ENCODE data around the gene MBD5. TPM values are rescaled to one million over a fixed set of nuclear protein-coding genes. Genes with fewer than 3 reads are reported as not detected.

MBD5 gene
- total and polyA plus RNA-seq, 4 donors: 4.1 to 63.2 (median 29.5) TPM

GRCh38 chr2:148299616-148300015 lies 278.7 kb downstream of the MBD5 start:
- ATAC-seq (ENCODE audit: low FRiP score) (no peak), DNase-seq (no peak)
- Histone ChIP-seq H3K27ac (ENCODE audit: low read depth in 1 of 2, low read length in 2 of 2) (no peak overlapping the region), H3K4me3 (ENCODE audit: low read length in 2 of 2) (no peak overlapping the region), H3K9me3 (ENCODE audit: control insufficient read depth, low read length) (no peaks in the 10 kb centered on the region), H3K27me3 (ENCODE audit: control insufficient read depth in 1 of 2, insufficient read depth in 2 of 2, low read length in 1 of 2) (no peaks in the 10 kb centered on the region), H3K36me3 (ENCODE audit: control insufficient read depth in 1 of 2, insufficient read depth in 2 of 2, low read length in 1 of 2) (no peaks in the 10 kb centered on the region), H3K4me1 (ENCODE audit: control insufficient read depth in 1 of 2, insufficient read depth in 2 of 2, low read length in 2 of 2) (no peaks in the 10 kb centered on the region)
- intact Hi-C loops (cut with DNase I): no loop called here

GRCh38 chr2:148300544-148300943 lies 279.7 kb downstream of the MBD5 start:
- ATAC-seq (ENCODE audit: low FRiP score): no peak
- intact Hi-C loops (cut with DNase I): no loop called here
- H3K27ac ChIP-seq (ENCODE audit: low read depth in 1 of 2, low read length in 2 of 2): no peak overlapping the region

GRCh38 chr2:148301362-148301761 lies 280.5 kb downstream of the MBD5 start:
- no peaks in the 10 kb centered on the region for H3K36me3 ChIP-seq (ENCODE audit: control insufficient read depth in 1 of 2, insufficient read depth in 2 of 2, low read length in 1 of 2)
- H3K27ac ChIP-seq (ENCODE audit: low read depth in 1 of 2, low read length in 2 of 2): no peak overlapping the region
- H3K9me3 ChIP-seq (ENCODE audit: control insufficient read depth, low read length): no peaks in the 10 kb centered on the region
- 89 to 94% methylated on average over 3 of the region's 3 CpGs for WGBS, 2 donors
- H3K27me3 ChIP-seq (ENCODE audit: control insufficient read depth in 1 of 2, insufficient read depth in 2 of 2, low read length in 1 of 2): no peaks in the 10 kb centered on the region
- ATAC-seq (ENCODE audit: low FRiP score) (no peak), DNase-seq (no peak)
- intact Hi-C loops (cut with DNase I): no loop called here
- no peak overlapping the region for H3K4me3 ChIP-seq (ENCODE audit: low read length in 2 of 2)
- no peaks in the 10 kb centered on the region for H3K4me1 ChIP-seq (ENCODE audit: control insufficient read depth in 1 of 2, insufficient read depth in 2 of 2, low read length in 2 of 2)

More at GRCh38 chr2:148300544-148300943, 279.7 kb downstream of the MBD5 start:
- Histone ChIP-seq H3K27me3 (ENCODE audit: control insufficient read depth in 1 of 2, insufficient read depth in 2 of 2, low read length in 1 of 2) (no peaks in the 10 kb centered on the region), H3K36me3 (ENCODE audit: control insufficient read depth in 1 of 2, insufficient read depth in 2 of 2, low read length in 1 of 2) (no peaks in the 10 kb centered on the region), H3K4me3 (ENCODE audit: low read length in 2 of 2) (peak overlapping the region in 1 of 2 donors; percentile 10), H3K4me1 (ENCODE audit: control insufficient read depth in 1 of 2, insufficient read depth in 2 of 2, low read length in 2 of 2) (no peaks in the 10 kb centered on the region), H3K9me3 (ENCODE audit: control insufficient read depth, low read length) (no peaks in the 10 kb centered on the region)
- no peak for DNase-seq

GRCh38 chr2:148302526-148302925 lies 281.6 kb downstream of the MBD5 start:
- no peaks in the 10 kb centered on the region for H3K27me3 ChIP-seq (ENCODE audit: control insufficient read depth in 1 of 2, insufficient read depth in 2 of 2, low read length in 1 of 2)
- H3K4me1 ChIP-seq (ENCODE audit: control insufficient read depth in 1 of 2, insufficient read depth in 2 of 2, low read length in 2 of 2): no peaks in the 10 kb centered on the region
- no peaks in the 10 kb centered on the region for H3K9me3 ChIP-seq (ENCODE audit: control insufficient read depth, low read length)
- ATAC-seq (ENCODE audit: low FRiP score): no peak
- no peak overlapping the region for H3K27ac ChIP-seq (ENCODE audit: low read depth in 1 of 2, low read length in 2 of 2)
- H3K36me3 ChIP-seq (ENCODE audit: control insufficient read depth in 1 of 2, insufficient read depth in 2 of 2, low read length in 1 of 2): no peaks in the 10 kb centered on the region
- H3K4me3 ChIP-seq (ENCODE audit: low read length in 2 of 2): no peak overlapping the region
- WGBS, 2 donors: 85 to 92% methylated on average over 4 of the region's 4 CpGs
- no peak for DNase-seq
- intact Hi-C loops (cut with DNase I): no loop called here

- intact Hi-C loops (cut with DNase I): no loop called here
- Histone ChIP-seq H3K27ac (ENCODE audit: low read depth in 1 of 2, low read length in 2 of 2) (no peak overlapping the region), H3K4me3 (ENCODE audit: low read length in 2 of 2) (no peak overlapping the region), H3K4me1 (ENCODE audit: control insufficient read depth in 1 of 2, insufficient read depth in 2 of 2, low read length in 2 of 2) (no peaks in the 10 kb centered on the region), H3K9me3 (ENCODE audit: control insufficient read depth, low read length) (no peaks in the 10 kb centered on the region), H3K36me3 (ENCODE audit: control insufficient read depth in 1 of 2, insufficient read depth in 2 of 2, low read length in 1 of 2) (no peaks in the 10 kb centered on the region), H3K27me3 (ENCODE audit: control insufficient read depth in 1 of 2, insufficient read depth in 2 of 2, low read length in 1 of 2) (no peaks in the 10 kb centered on the region)
- DNase-seq: no peak
- no peak for ATAC-seq (ENCODE audit: low FRiP score)
- WGBS, 2 donors: 97 to 98% methylated on average over 2 of the region's 2 CpGs
Measured at GRCh38 chr2:148303161-148303560, 282.3 kb downstream of the MBD5 start.

GRCh38 chr2:148305476-148305875 lies 284.6 kb downstream of the MBD5 start:
- intact Hi-C loops (cut with DNase I): no loop called here
- Histone ChIP-seq H3K4me1 (ENCODE audit: control insufficient read depth in 1 of 2, insufficient read depth in 2 of 2, low read length in 2 of 2) (no peaks in the 10 kb centered on the region), H3K27me3 (ENCODE audit: control insufficient read depth in 1 of 2, insufficient read depth in 2 of 2, low read length in 1 of 2) (no peaks in the 10 kb centered on the region), H3K36me3 (ENCODE audit: control insufficient read depth in 1 of 2, insufficient read depth in 2 of 2, low read length in 1 of 2) (no peaks in the 10 kb centered on the region), H3K9me3 (ENCODE audit: control insufficient read depth, low read length) (no peaks in the 10 kb centered on the region), H3K27ac (ENCODE audit: low read depth in 1 of 2, low read length in 2 of 2) (no peak overlapping the region), H3K4me3 (ENCODE audit: low read length in 2 of 2) (no peak overlapping the region)
- 80 to 81% methylated on average over 5 of the region's 5 CpGs for WGBS, 2 donors
- DNase-seq (no peak), ATAC-seq (ENCODE audit: low FRiP score) (no peak)

- 95 to 98% methylated on average over 2 of the region's 2 CpGs for WGBS, 2 donors
- intact Hi-C loops (cut with DNase I): no loop called here
- Histone ChIP-seq H3K4me1 (ENCODE audit: control insufficient read depth in 1 of 2, insufficient read depth in 2 of 2, low read length in 2 of 2) (no peaks in the 10 kb centered on the region), H3K27me3 (ENCODE audit: control insufficient read depth in 1 of 2, insufficient read depth in 2 of 2, low read length in 1 of 2) (no peaks in the 10 kb centered on the region), H3K36me3 (ENCODE audit: control insufficient read depth in 1 of 2, insufficient read depth in 2 of 2, low read length in 1 of 2) (no peaks in the 10 kb centered on the region), H3K4me3 (ENCODE audit: low read length in 2 of 2) (no peak overlapping the region), H3K9me3 (ENCODE audit: control insufficient read depth, low read length) (no peaks in the 10 kb centered on the region), H3K27ac (ENCODE audit: low read depth in 1 of 2, low read length in 2 of 2) (no peak overlapping the region)
- ATAC-seq (ENCODE audit: low FRiP score) (no peak), DNase-seq (no peak)
Measured at GRCh38 chr2:148306027-148306426, 285.1 kb downstream of the MBD5 start.

GRCh38 chr2:148317598-148317997 lies 296.7 kb downstream of the MBD5 start:
- no peaks in the 10 kb centered on the region for H3K9me3 ChIP-seq (ENCODE audit: control insufficient read depth, low read length)
- intact Hi-C loops (cut with DNase I): no loop called here
- DNase-seq: no peak
- H3K36me3 ChIP-seq (ENCODE audit: control insufficient read depth in 1 of 2, insufficient read depth in 2 of 2, low read length in 1 of 2): peaks cover 0 to 2% of the 10 kb centered on the region in 2 donors
- H3K4me1 ChIP-seq (ENCODE audit: control insufficient read depth in 1 of 2, insufficient read depth in 2 of 2, low read length in 2 of 2): no peaks in the 10 kb centered on the region
- H3K4me3 ChIP-seq (ENCODE audit: low read length in 2 of 2): no peak overlapping the region
- H3K27me3 ChIP-seq (ENCODE audit: control insufficient read depth in 1 of 2, insufficient read depth in 2 of 2, low read length in 1 of 2): no peaks in the 10 kb centered on the region
- no peak overlapping the region for H3K27ac ChIP-seq (ENCODE audit: low read depth in 1 of 2, low read length in 2 of 2)
- no peak for ATAC-seq (ENCODE audit: low FRiP score)
- WGBS, 2 donors: 66 to 67% methylated on average over 3 of the region's 3 CpGs

GRCh38 chr2:148338541-148338940 lies 317.6 kb downstream of the MBD5 start:
- ATAC-seq (ENCODE audit: low FRiP score) (no peak), DNase-seq (no peak)
- no peak overlapping the region for H3K27ac ChIP-seq (ENCODE audit: low read depth in 1 of 2, low read length in 2 of 2)
- H3K9me3 ChIP-seq (ENCODE audit: control insufficient read depth, low read length): no peaks in the 10 kb centered on the region
- no peaks in the 10 kb centered on the region for H3K27me3 ChIP-seq (ENCODE audit: control insufficient read depth in 1 of 2, insufficient read depth in 2 of 2, low read length in 1 of 2)
- H3K4me3 ChIP-seq (ENCODE audit: low read length in 2 of 2): no peak overlapping the region
- intact Hi-C loops (cut with DNase I): no loop called here
- H3K36me3 ChIP-seq (ENCODE audit: control insufficient read depth in 1 of 2, insufficient read depth in 2 of 2, low read length in 1 of 2): peaks cover 2% of the 10 kb centered on the region in 2 donors
- H3K4me1 ChIP-seq (ENCODE audit: control insufficient read depth in 1 of 2, insufficient read depth in 2 of 2, low read length in 2 of 2): no peaks in the 10 kb centered on the region

All from aorta (tissue), 5 donors.